ENCODE measurements around the gene SLC6A13. TPM values are rescaled to one million over a fixed set of nuclear protein-coding genes. Genes with fewer than 3 reads are reported as not detected.

Gene SLC6A13
- total and polyA plus RNA-seq, 7 donors = 0.07 to 1.6 (median 0.50) TPM; not detected in 1

DNA sequence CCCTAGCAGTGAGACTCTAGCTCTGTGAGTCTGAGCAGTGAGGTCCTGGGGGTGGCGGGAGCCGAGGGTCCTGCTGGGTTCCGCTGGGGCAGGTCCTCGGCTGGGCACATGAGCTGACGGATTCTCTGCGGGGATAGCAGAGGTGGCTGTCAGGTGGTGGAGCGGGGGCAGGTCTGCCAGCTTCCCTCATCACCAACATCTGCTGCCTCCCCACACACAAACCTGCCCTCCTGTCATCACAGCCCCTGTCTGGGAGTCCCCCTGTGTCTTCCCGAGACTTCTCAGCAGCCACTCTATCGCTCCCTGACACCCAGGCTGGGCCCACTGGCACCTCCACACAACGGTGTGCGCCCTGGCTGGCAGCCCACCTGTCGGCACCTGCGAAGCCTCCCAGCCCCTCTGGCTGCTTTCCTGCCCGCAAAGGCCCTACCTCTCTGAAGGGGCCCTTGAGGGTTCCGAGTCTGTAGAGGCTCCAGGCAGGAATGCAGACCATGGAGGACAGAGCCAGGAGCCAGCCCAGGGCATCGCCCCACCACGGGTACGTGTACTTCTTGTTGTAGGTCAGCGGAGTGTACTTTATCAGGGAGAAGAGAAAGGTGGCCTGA is 41.6 kb downstream of the SLC6A13 start:
- no peak overlapping the region for H3K4me3 ChIP-seq
- H3K27ac ChIP-seq = no peak overlapping the region
- no peak for DNase-seq
- 83 to 89% (median 88%) methylated on average over 18 to 19 of the region's 19 CpGs for WGBS, 3 donors
- intact Hi-C loops (cut with DNase I) = no loop called here
- no peaks in the 10 kb centered on the region for H3K4me1 ChIP-seq
- ATAC-seq = peak in 1 of 4 donors; percentile 3
- TF ChIP-seq, protein P1, sequence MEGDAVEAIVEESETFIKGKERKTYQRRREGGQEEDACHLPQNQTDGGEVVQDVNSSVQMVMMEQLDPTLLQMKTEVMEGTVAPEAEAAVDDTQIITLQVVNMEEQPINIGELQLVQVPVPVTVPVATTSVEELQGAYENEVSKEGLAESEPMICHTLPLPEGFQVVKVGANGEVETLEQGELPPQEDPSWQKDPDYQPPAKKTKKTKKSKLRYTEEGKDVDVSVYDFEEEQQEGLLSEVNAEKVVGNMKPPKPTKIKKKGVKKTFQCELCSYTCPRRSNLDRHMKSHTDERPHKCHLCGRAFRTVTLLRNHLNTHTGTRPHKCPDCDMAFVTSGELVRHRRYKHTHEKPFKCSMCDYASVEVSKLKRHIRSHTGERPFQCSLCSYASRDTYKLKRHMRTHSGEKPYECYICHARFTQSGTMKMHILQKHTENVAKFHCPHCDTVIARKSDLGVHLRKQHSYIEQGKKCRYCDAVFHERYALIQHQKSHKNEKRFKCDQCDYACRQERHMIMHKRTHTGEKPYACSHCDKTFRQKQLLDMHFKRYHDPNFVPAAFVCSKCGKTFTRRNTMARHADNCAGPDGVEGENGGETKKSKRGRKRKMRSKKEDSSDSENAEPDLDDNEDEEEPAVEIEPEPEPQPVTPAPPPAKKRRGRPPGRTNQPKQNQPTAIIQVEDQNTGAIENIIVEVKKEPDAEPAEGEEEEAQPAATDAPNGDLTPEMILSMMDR (IDR thresholded peaks at IDR 0.05) = no peak
- no peaks in the 10 kb centered on the region for H3K36me3 ChIP-seq (ENCODE audit: insufficient read depth in 1 of 2, low read depth in 1 of 2)
- no peaks in the 10 kb centered on the region for H3K9me3 ChIP-seq
- no peaks in the 10 kb centered on the region for H3K27me3 ChIP-seq (ENCODE audit: insufficient read depth in 3 of 3, low read length in 2 of 3)

DNA sequence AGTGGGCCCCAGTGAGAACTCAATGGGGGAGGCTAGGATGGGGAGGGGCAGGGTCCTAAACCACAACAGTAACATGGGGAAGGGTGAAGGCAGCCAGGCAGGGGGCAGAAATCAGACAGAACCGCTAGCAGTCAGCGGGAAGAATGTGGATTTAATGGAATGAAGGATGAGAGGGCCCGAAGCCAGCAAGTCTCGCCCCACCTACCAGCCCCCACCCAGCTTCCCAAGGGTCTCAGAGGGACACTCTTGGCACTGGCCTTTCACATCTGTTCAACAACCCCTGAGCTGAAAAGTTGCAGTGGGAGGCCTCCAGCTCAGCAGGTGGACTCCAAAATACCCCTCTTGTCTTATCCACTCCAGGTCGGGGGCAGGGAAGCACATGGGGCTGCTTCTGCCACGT is 42.1 kb downstream of the SLC6A13 start:
- intact Hi-C loops (cut with DNase I) = no loop called here
- H3K27me3 ChIP-seq (ENCODE audit: insufficient read depth in 3 of 3, low read length in 2 of 3) = no peaks in the 10 kb centered on the region
- no peak overlapping the region for H3K4me3 ChIP-seq

DNA sequence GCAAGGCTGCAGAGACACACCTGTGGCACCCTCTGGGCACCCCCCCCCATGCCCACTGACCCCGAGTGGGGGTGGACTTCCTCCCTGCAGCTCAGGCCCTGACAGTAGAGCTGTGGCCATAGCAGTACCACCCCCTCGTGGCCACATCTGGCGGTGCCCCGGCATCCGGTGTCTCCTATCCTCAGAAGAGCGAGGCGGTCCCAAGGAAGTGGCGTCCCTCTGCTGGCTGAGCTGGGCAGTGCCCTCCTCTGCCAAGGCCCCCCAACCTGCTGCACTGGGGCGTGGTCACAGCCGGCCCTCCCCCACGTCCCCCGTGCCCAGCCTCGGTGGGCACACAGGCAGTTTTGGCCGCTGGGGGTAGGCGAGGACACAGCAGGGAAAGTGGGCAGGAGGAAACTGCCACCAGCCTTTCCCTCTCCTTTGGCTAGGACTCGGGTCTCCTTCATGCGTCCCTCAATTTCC is 42.7 kb downstream of the SLC6A13 start:
- 21 to 30% (median 28%) methylated on average over 16 to 17 of the region's 17 CpGs for WGBS, 3 donors
- no peaks in the 10 kb centered on the region for H3K36me3 ChIP-seq (ENCODE audit: insufficient read depth in 1 of 2, low read depth in 1 of 2)
- H3K4me3 ChIP-seq = no peak overlapping the region
- H3K27ac ChIP-seq = no peak overlapping the region
- no peaks in the 10 kb centered on the region for H3K4me1 ChIP-seq
- intact Hi-C loops (cut with DNase I) = no loop called here
- H3K27me3 ChIP-seq (ENCODE audit: insufficient read depth in 3 of 3, low read length in 2 of 3) = peaks cover 0 to 1% (median 0%) of the 10 kb centered on the region in 3 donors
- no peaks in the 10 kb centered on the region for H3K9me3 ChIP-seq
- TF ChIP-seq, protein P1 (IDR thresholded peaks at IDR 0.05) = peak; percentile 46
- DNase-seq (peak; percentile 56 to 81), ATAC-seq (peak; percentile 75 to 90 (median 82))

More for the DNA sequence above, 42.1 kb downstream of the SLC6A13 start:
- WGBS, 3 donors = 42 to 46% (median 44%) methylated on average over 6 of the region's 6 CpGs
- no peaks in the 10 kb centered on the region for H3K4me1 ChIP-seq
- no peak overlapping the region for H3K27ac ChIP-seq
- H3K36me3 ChIP-seq (ENCODE audit: insufficient read depth in 1 of 2, low read depth in 1 of 2) = no peaks in the 10 kb centered on the region
- DNase-seq (no peak), ATAC-seq (no peak)
- H3K9me3 ChIP-seq = no peaks in the 10 kb centered on the region
- TF ChIP-seq, protein P1 (IDR thresholded peaks at IDR 0.05) = no peak

DNA sequence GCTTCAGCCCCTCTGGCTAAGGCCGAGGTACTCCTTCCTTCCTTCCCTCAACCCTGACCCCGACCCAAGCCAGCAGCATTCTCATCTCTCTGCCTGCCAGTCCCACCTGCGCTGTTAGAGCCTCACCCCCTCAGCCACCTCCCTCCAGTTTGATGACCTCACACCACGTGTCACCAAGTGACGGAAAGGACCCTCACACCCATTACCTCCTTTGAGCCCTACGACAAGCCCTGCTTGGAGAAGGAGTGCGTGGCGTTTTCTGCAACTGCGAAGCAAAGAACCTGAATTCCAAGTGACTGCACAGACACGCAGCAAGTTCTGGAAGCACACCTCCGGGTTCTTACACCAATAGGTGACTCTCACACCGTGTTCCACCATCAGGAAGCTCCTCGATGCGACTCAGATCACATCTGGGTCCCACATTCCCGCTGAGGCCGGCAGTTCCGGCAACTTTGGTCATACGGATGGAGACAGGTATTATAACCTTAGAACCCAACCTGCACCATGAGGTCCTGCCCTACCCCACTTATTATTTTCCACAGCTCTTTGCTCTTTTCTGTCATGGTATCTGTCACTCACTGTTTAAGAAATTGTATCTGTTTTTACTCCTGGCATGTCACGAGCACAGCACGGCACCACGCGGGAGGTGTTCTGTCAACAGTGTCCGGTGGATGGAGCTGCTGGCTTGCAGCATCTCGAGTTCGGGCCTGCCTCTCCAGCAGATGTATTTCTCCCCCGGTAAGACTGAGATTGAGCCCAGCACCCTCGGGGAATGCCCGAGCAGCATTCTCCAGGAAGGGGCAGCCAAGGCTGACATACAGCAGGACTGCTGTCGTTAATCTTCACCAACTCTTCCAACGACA is 43.7 kb downstream of the SLC6A13 start:
- ATAC-seq (no peak), DNase-seq (no peak)
- Histone ChIP-seq H3K4me3 (no peak overlapping the region), H3K4me1 (no peaks in the 10 kb centered on the region), H3K36me3 (ENCODE audit: insufficient read depth in 1 of 2, low read depth in 1 of 2) (no peaks in the 10 kb centered on the region), H3K27ac (no peak overlapping the region), H3K9me3 (no peaks in the 10 kb centered on the region), H3K27me3 (ENCODE audit: insufficient read depth in 3 of 3, low read length in 2 of 3) (peaks cover 0 to 5% (median 0%) of the 10 kb centered on the region in 3 donors)
- WGBS, 3 donors = 82 to 83% (median 83%) methylated on average over 29 to 30 of the region's 30 CpGs
- intact Hi-C loops (cut with DNase I) = no loop called here
- TF ChIP-seq, protein P1 (IDR thresholded peaks at IDR 0.05) = no peak
